Fibroblast of pulmonary artery (primary cell): ENCODE data around the gene ZNF652.
"Not testable (repeated sequence)": the region's sequence is repeated elsewhere in the genome, so short reads cannot be mapped to it uniquely, and the experiment has no call there.

Experiments
- DNase-seq: peaks from one replicate; pipeline ENCODE4 v3.0.0-alpha.2; 2010; ENCODE audit warnings: low read depth
- H3K4me3 ChIP-seq: replicated peaks from 2 replicates; pipeline ENCODE4 v1.5.1; 2011; ENCODE audit warnings: low read depth, mild to moderate bottlenecking, control low read depth, low read length, moderate library complexity
- CTCF ChIP-seq: IDR thresholded peaks from 2 replicates; pipeline ENCODE4 v1.5.1; 2011; ENCODE audit warnings: mild to moderate bottlenecking, control low read depth, low read length, inconsistent platforms; ENCODE audit errors: missing control alignments

The ZNF652 gene

GRCh38 chr17:49365667-49366066 lies 3.6 kb upstream of the ZNF652 start:
- H3K4me3 ChIP-seq = no peak overlapping the region
- DNase-seq = peak; percentile 30
- TF ChIP-seq CTCF = peak; percentile 14

GRCh38 chr17:49365126-49365525 lies 3.1 kb upstream of the ZNF652 start:
- not testable (repeated sequence) for H3K4me3 ChIP-seq, DNase-seq

GRCh38 chr17:49364119-49364518 lies 2.1 kb upstream of the ZNF652 start:
- no peak overlapping the region for H3K4me3 ChIP-seq
- no peak for TF ChIP-seq CTCF

GRCh38 chr17:49363251-49363650 lies 1.2 kb upstream of the ZNF652 start:
- H3K4me3 ChIP-seq = no peak overlapping the region
- DNase-seq = no peak
- TF ChIP-seq CTCF = no peak

More at GRCh38 chr17:49364119-49364518, 2.1 kb upstream of the ZNF652 start:
- DNase-seq = no peak

- no peak for DNase-seq
- peak overlapping the region; percentile 85 for H3K4me3 ChIP-seq
- TF ChIP-seq CTCF = no peak
Measured at GRCh38 chr17:49362723-49363117, 670 bp upstream of the ZNF652 start.

- peak overlapping the region; percentile 85 for H3K4me3 ChIP-seq
- DNase-seq = peak; percentile 25
- TF ChIP-seq CTCF = no peak
Measured at GRCh38 chr17:49361129-49361901, 735 bp downstream of the ZNF652 start.

- no peak for DNase-seq
- H3K4me3 ChIP-seq = peak overlapping the region; percentile 85
- TF ChIP-seq CTCF = no peak
Measured at GRCh38 chr17:49360796-49361128, 1.3 kb downstream of the ZNF652 start.
